Mammary epithelial cell (primary cell): ENCODE data around the gene DTL.

Experiments used
- CTCF ChIP-seq, 2 donors: IDR thresholded peaks in 1 of 2; conservative IDR thresholded peaks in 1 of 2; 2 replicates each; pipeline ENCODE4 v1.5.1; 2011 to 2012; ENCODE audit warnings: inconsistent platforms in 2 of 2, low read length in 2 of 2, mild to moderate bottlenecking in 2 of 2, control low read depth in 1 of 2, low read depth in 1 of 2; ENCODE audit not compliant: insufficient read depth in 1 of 2; ENCODE audit errors: extremely low read depth in 1 of 2
- EZH2 ChIP-seq: IDR thresholded peaks from 2 replicates; pipeline ENCODE4 v1.6.1; 2012; ENCODE audit warnings: low read length, inconsistent platforms, borderline replicate concordance

- TF ChIP-seq CTCF (conservative IDR thresholded peaks at IDR 0.05 in 1 of 2, IDR thresholded peaks at IDR 0.05 in 1 of 2; ENCODE audit: extremely low read depth in 1 of 2, insufficient read depth in 1 of 2, low read depth in 1 of 2, low read length in 2 of 2) (no peak), EZH2 (no peak)
These were observed 9.3 kb downstream of the DTL start for GRCh38 chr1:212044851-212045250.
